HG03575 (cell line): ENCODE data around the gene NOC4L.

ENCODE experiments used
- ATAC-seq: cut with Tn5 transposase; IDR thresholded peaks from one replicate; pipeline ENCODE4 v1.9.1; 2021; ENCODE audit not compliant: unreplicated experiment, insufficient number of reproducible peaks, low FRiP score; ENCODE audit errors: extremely low read depth

NOC4L gene

DNA sequence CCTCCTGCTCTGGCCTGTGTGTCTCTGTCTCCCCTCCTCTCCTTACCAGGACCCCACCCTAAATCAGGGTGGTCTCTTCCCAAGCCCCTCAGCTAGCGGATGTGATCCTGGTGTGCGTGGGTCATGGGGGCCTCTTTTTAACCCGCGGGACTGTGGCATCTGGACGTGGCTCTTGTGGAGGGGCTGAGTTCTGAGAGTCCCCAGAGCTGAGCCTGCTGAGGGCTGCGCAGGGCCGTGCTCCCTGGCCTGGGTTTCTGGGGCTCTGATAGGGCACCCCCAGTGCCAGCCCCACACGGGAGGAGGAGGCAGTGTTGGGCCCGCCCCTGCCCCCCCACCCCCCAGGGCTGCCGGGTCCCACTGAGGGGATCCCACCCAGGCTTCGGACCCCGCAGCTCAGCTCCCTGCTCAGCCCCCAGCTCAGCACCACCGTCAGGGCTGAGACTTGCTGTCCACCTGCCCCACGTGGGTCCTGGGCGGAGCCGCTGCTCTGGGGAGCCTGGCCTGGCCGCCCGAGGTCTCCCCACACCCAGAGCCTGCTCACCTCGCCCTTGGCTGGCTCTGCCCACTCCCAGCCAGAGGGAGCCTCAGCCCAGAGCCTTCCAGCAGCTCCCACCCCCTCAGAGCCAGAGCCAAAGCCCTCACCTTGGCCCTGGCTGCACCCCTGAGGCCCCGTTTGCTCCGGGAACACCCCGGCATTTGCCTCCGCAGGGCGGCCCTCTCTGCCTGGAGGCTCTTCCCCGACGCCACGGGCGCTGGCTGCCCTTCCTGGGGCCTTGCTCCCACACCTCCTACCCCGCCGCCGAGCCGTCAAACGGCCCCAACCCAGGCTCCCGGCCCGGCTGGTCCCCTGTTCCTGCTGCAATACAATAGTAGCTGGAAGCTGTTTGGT lies 31.5 kb downstream of the NOC4L start:
- no peak for ATAC-seq

GRCh38 chr12:132176385-132176919 lies 32.2 kb downstream of the NOC4L start:
- no peak for ATAC-seq

DNA sequence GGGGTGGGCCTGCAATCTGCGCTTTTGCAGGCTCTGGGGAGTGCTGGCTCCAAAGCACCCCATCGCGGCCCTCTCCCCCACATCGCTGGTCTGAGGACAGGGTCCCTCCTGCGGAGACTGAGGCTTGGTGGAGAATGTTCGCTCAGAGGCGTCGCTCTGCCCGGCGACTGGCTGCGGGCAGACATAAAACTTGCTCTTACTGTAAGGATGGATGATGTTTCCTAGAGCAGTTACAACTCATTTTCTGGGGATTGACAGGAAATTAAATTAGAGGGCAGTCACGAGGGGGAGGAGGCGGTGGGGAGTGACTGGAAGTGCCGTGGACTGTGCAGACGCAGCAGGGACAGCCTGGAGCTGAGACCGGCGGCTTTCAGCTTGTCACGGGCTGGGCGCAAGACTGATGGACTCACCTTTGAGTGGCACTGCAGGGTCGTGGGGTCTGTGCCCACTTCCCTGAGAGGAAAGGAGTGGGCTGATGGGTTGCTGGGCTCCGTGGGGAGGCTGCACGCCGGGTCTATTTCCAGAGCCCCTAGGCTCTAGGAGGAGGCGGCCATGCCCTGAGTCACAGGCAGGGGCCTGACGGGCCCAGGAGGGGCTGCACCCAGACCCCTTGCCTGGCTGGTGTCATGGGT lies 32.8 kb downstream of the NOC4L start:
- no peak for ATAC-seq

- no peak for ATAC-seq
Measured at GRCh38 chr12:132178316-132178715, 34.1 kb downstream of the NOC4L start.

- no peak for ATAC-seq
Measured at GRCh38 chr12:132178801-132179401, 34.6 kb downstream of the NOC4L start.

DNA sequence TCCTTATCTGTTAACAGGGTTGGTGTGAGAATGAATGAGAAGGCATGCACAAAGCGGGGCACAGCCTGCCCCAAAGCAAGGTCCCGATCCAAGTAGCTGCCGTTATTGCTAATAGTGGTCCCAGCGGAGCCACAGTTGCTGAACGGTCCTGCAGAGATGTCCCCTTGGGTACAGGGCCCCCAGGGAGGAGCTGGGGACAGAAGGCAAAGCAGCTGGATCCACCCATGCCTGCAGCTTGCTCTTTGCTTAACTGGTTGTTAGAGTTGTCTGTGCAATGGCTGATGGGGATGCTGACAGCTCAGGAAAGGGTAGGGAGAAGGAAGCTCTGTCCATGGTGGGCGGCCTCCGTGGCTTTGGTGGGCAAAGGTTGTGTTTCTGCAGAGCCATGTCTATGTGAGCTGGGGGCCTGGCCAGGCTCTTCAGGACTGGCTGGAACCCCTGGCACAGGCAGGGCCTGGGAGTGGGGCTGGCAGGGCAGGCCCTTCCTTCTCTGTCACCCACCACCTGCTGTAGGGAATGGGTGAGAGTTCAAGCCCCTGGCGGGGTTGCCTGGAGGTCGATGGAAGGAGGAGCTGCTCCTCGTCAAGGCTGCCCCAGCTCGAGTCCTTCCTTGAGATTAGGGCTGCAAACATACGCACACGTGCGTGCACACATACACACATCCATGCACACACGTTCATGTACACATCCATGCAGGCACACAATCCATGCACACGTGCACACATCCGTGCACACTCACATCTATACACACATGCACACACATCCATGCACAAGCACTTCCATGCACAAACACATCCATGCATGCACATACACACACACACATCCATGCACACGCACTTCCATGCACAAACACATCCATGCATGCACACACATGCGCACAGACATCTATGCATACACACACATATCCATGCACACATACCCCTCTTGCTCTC lies 35.4 kb downstream of the NOC4L start:
- no peak for ATAC-seq

DNA sequence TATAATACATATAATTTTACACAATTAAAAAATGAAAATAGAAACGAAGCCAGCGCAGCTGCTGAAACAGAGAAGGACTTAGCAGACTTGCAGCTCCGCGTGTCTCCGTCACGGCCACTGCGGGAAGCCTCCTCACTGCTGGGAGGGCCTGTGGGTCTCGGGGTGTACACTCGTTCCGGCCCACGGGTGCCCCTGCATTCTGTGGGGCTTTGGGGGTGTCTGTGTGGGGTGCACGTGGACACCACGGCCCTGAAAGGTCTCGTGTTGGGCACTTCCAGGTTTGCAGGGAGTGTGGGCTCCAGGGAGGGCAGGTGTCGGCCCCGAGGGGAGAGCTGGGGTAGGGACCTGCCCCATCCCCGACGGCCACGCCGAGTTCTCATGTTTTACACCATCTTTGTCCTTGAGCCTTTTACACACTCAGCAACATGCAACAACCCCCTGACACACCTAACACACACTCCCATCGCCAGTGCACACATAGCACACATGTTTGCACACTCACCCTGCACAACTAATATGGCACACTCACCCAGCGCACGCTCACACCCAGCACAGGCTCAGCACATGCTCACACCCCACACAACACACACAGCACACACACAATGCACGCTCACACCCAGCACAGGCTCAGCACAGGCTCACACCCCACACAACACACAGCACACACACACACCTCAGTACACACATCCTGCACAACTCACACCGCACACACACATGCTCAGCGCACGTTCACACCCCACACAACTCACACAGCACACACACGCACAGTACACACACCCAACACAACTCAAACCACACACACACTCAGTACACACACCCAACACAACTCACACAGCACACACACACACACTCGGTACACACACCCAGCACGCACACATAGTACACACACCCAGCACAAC lies 36.6 kb downstream of the NOC4L start:
- ATAC-seq: no peak

- ATAC-seq: no peak
Measured at GRCh38 chr12:132181570-132182200, 37.4 kb downstream of the NOC4L start.

DNA sequence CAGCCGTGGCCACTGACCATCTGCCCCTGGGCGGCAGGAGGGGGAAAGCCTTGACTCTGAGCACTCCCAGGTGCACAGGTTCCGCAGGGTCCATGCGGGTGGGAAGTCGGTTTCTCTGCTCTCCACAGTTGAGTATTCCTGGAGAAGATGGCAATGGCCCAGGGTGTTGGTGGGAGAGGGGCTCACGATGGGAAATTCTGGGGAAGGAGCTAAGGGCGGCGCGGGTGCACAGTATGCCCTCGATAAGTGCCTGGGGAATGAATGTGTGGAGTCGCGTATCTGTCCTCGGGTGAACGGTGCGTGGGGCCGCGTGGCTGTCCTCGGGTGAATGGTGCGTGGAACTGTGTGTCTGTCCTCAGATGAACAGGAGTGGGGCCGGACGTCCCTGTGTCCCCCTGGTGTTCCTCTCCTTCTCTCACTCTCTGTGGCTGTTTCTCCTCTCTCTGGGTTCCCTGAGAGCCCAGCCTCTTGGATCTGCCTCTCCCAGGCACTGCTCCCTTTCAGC lies 38.0 kb downstream of the NOC4L start:
- ATAC-seq: no peak

GRCh38 chr12:132182711-132183365 lies 38.6 kb downstream of the NOC4L start:
- no peak for ATAC-seq

GRCh38 chr12:132185705-132186104 lies 41.4 kb downstream of the NOC4L start:
- no peak for ATAC-seq

DNA sequence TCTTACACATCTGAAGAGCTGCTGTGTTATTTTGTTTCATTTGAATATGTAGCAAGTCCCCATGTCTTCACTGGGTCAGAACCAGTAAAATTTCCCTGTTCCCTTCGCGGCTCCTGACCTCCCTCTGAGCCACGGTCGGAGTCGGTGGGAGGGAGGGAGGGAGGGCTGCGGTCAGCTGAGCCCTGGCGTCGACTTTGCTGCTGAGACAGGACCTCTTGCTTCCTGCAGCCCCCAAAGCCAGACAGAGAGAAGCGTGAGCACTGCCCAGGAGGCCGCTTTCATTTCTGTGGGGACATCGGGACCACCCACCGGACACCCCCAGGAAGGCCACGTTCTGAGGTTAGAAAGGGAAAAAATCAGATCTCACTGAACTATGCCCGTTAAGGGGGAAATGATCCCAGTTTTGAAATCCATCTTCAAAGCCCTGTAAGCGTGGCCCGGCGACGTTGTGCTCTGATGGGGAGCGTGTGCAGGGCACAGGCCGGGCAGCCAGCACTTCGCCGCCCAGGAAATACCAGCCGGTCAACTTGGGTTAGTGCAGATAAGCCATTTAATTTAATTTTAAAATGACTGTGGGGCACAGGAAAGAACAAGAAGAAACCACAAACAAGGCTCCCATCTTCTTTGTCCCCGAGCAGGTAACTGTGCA lies 42.1 kb downstream of the NOC4L start:
- no peak for ATAC-seq

DNA sequence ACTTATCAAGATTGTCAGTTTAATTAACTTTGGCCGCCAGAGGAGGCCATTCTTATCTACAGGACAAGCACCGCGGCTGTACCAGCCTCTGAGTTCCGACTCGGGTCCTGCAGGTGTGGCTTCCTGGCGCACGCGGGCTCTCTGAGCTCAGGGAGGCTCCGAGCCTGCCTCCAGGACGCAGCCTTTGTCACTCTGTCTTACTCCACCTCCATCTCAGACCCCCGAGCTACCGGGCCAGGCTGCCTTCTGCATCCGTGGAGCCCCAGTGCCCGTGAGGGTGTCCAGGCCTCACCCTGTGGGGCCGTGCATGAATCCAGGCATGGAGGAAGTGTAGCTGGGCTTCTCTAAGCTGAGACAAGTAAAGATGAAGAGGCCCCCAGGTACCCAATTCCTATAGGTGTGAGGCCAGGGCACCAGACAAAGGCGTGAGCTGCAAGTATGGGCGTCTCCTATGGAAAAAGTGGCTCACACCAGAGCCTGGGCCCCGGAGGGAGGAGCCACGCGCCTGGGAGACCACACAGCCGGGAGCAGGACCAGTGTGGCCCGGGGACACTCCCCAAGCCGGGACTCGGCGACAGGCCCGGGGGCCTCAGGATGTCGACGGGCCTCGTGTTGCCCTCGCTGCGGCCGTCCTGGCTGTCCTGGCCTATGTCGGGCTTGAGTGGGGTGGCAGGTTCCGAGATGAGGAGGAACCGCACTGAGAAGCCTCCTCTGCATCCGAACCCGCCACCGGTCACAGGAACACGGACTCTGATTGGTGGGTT lies 42.8 kb downstream of the NOC4L start:
- ATAC-seq: no peak

DNA sequence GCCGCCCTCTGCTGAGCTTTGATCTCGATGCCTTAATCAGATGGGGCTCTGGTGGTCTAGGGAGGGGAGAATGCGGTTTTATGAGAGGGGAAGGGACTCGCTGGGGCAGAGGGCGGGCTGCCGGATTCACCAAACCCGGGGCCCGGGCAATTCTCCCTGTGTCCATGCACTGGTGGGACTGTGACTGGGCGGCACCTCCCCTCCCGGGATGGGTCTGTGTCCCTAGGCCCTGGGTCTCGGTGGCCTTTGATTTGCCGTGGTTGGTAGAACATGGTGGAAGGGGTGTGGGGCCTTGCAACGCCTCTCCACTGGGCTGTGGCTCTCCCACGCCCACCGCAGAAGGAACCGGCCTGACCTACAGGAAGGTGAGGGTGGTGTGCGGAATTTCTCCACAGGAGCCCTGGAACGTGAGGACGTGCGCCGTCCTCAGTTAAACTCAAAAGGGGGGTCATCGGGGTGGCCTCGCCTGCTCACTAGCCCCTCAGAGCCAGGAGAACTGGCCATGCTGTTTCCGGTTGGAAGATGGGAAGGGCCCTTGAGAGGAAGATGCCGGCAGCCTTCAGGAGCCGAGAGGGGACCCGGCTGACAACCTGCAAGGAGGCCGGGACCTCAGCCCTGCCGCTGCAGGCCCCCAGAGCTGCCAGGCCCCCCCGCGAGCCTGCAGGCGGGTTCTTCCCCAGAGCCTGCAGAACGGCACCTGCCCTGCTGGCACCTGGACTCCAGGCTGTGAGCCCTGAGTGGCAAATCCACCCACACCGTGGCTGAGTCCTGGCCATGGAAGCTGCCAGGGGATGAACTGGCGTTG lies 43.6 kb downstream of the NOC4L start:
- ATAC-seq: no peak

GRCh38 chr12:132188451-132188901 lies 44.2 kb downstream of the NOC4L start:
- ATAC-seq: no peak
